ENCODE results near the gene VKORC1. TPM values are rescaled to one million over a fixed set of nuclear protein-coding genes. Genes with fewer than 3 reads are reported as not detected.

Gene VKORC1
- total RNA-seq, 1 donor from 2014 or later: 59.6 TPM

GRCh38 chr16:31082368-31083045, 12.1 kb downstream of the VKORC1 start:
- peaks cover 2% of the 10 kb centered on the region for H3K4me1 Mint-ChIP-seq (ENCODE audit: unreplicated experiment)
- H3K27me3 Mint-ChIP-seq (ENCODE audit: unreplicated experiment): peaks cover 29% of the 10 kb centered on the region
- no peaks in the 10 kb centered on the region for H3K9me3 Mint-ChIP-seq (ENCODE audit: unreplicated experiment)
- no peak for DNase-seq (ENCODE audit: low spot score)
- H3K27ac Mint-ChIP-seq (ENCODE audit: unreplicated experiment): peak overlapping the region; percentile 44
- peak overlapping the region; percentile 40 for H3K4me3 Mint-ChIP-seq (ENCODE audit: unreplicated experiment)
- peaks cover 31% of the 10 kb centered on the region for H3K36me3 Mint-ChIP-seq (ENCODE audit: low read depth, unreplicated experiment)
- TF ChIP-seq, protein P1, sequence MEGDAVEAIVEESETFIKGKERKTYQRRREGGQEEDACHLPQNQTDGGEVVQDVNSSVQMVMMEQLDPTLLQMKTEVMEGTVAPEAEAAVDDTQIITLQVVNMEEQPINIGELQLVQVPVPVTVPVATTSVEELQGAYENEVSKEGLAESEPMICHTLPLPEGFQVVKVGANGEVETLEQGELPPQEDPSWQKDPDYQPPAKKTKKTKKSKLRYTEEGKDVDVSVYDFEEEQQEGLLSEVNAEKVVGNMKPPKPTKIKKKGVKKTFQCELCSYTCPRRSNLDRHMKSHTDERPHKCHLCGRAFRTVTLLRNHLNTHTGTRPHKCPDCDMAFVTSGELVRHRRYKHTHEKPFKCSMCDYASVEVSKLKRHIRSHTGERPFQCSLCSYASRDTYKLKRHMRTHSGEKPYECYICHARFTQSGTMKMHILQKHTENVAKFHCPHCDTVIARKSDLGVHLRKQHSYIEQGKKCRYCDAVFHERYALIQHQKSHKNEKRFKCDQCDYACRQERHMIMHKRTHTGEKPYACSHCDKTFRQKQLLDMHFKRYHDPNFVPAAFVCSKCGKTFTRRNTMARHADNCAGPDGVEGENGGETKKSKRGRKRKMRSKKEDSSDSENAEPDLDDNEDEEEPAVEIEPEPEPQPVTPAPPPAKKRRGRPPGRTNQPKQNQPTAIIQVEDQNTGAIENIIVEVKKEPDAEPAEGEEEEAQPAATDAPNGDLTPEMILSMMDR (IDR thresholded peaks at IDR 0.05; ENCODE audit: unreplicated experiment): no peak

DNA sequence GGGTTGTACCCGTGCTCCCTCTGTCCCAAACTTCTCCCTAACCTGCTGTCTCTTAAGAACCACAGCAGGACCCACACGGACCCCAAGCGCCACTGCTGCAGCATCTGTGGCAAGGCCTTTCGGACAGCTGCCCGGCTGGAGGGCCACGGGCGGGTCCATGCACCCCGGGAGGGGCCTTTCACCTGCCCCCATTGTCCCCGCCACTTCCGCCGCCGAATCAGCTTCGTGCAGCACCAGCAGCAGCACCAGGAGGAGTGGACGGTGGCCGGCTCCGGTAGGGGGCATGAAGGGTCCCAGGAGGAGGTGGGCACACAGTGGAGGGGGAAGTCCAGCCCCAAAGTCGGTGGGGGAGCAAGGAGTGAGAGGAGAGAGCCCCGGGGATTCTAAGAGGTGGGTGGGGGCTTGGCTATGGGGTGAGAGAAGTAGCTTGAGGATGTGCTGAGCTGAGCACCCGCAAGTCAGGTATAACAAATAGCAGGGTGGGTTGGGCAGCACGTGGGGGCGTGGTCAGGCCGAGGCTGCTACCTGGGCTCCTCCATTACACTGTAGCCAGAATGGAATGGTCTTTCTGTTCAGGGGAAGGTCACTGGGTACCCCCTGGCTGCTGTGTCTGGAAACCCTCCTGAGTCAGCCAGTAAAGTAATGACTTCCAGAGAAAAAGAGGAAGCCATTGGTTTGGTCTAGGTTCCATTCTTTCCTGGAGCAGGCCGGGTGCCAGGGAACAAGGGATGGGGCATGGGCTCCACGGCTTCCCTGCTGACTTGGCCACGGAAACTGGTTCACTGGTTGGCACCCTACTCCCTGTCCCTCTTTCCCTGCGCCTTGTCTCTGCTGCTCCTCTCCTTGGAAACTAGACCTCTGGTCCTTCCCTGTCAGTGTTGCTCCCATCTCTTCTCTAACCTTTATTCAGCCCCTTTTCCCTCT, 12.9 kb downstream of the VKORC1 start:
- H3K9me3 Mint-ChIP-seq (ENCODE audit: unreplicated experiment): no peaks in the 10 kb centered on the region
- no peak for DNase-seq (ENCODE audit: low spot score)
- TF ChIP-seq, protein P1 (IDR thresholded peaks at IDR 0.05; ENCODE audit: unreplicated experiment): no peak
- H3K27ac Mint-ChIP-seq (ENCODE audit: unreplicated experiment): peak overlapping the region; percentile 44
- peaks cover 26% of the 10 kb centered on the region for H3K27me3 Mint-ChIP-seq (ENCODE audit: unreplicated experiment)
- peaks cover 2% of the 10 kb centered on the region for H3K4me1 Mint-ChIP-seq (ENCODE audit: unreplicated experiment)
- peaks cover 31% of the 10 kb centered on the region for H3K36me3 Mint-ChIP-seq (ENCODE audit: low read depth, unreplicated experiment)
- H3K4me3 Mint-ChIP-seq (ENCODE audit: unreplicated experiment): peak overlapping the region; percentile 40

- Mint-ChIP-seq H3K27me3 (ENCODE audit: unreplicated experiment) (peaks cover 21% of the 10 kb centered on the region), H3K9me3 (ENCODE audit: unreplicated experiment) (no peaks in the 10 kb centered on the region), H3K36me3 (ENCODE audit: low read depth, unreplicated experiment) (peaks cover 31% of the 10 kb centered on the region), H3K4me3 (ENCODE audit: unreplicated experiment) (no peak overlapping the region), H3K4me1 (ENCODE audit: unreplicated experiment) (peaks cover 2% of the 10 kb centered on the region), H3K27ac (ENCODE audit: unreplicated experiment) (no peak overlapping the region)
- DNase-seq (ENCODE audit: low spot score): no peak
- TF ChIP-seq, protein P1 (IDR thresholded peaks at IDR 0.05; ENCODE audit: unreplicated experiment): no peak
Observed at GRCh38 chr16:31080756-31081419, 13.7 kb downstream of the VKORC1 start.

DNA sequence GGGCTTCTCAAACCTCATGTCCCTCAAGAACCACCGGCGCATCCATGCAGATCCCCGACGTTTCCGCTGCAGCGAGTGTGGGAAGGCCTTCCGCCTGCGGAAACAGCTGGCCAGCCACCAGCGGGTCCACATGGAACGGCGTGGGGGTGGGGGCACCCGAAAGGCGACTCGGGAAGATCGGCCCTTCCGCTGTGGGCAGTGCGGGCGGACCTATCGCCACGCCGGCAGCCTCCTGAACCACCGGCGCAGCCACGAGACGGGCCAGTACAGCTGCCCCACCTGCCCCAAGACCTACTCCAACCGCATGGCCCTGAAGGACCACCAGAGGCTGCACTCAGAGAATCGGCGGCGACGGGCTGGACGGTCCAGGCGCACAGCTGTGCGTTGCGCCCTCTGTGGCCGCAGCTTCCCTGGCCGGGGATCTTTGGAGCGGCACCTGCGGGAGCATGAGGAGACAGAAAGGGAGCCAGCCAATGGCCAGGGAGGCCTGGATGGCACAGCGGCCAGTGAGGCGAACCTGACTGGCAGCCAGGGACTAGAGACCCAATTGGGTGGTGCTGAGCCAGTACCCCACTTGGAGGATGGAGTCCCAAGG, 14.5 kb downstream of the VKORC1 start:
- TF ChIP-seq, protein P1 (IDR thresholded peaks at IDR 0.05; ENCODE audit: unreplicated experiment): no peak
- DNase-seq (ENCODE audit: low spot score): no peak
- Mint-ChIP-seq H3K36me3 (ENCODE audit: low read depth, unreplicated experiment) (peaks cover 29% of the 10 kb centered on the region), H3K9me3 (ENCODE audit: unreplicated experiment) (no peaks in the 10 kb centered on the region), H3K27ac (ENCODE audit: unreplicated experiment) (no peak overlapping the region), H3K27me3 (ENCODE audit: unreplicated experiment) (peaks cover 22% of the 10 kb centered on the region), H3K4me1 (ENCODE audit: unreplicated experiment) (peaks cover 3% of the 10 kb centered on the region), H3K4me3 (ENCODE audit: unreplicated experiment) (no peak overlapping the region)

Data from endothelial cell (in vitro differentiated cells).